Caco-2 (cell line): ENCODE results near the gene UNC79. TPM values are rescaled to one million over a fixed set of nuclear protein-coding genes. Genes with fewer than 3 reads are reported as not detected.
"Not testable (repeated sequence)": the region's sequence is repeated elsewhere in the genome, so short reads cannot be mapped to it uniquely, and the experiment has no call there.

Source experiments
- BruUV-seq: library from RNA; stranded (reverse); fragments of 400-500 nt; replicated peaks from 2 replicates; lab custom pipeline; 2021; lab: Mats Ljungman, UMichigan
- CTCF ChIA-PET: fragments of 300-600 bp; sonication (Branson Sonifier 250); formaldehyde crosslinking; loops from one replicate; lab custom pipeline; 2022; ENCODE audit warnings: antibody characterized with exemption; lab: Charles Lee
- POLR2A ChIA-PET: fragments of 300-600 bp; sonication (Branson Sonifier 250); formaldehyde crosslinking; loops from one replicate; lab custom pipeline; 2022; ENCODE audit warnings: antibody characterized with exemption; lab: Charles Lee
- DNase-seq, 2 experiments: peaks; one replicate each; pipeline versions ENCODE4 v3.0.0 to v3.0.0-alpha.2; 2020 to 2022
- H3K27me3 ChIP-seq: replicated peaks from 2 replicates; pipeline ENCODE4 v1.6.0; 2011; ENCODE audit warnings: low read length; ENCODE audit not compliant: control insufficient read depth, insufficient read depth
- H3K36me3 ChIP-seq: 2 replicates; pipeline ENCODE4 v1.5.1; 2011; ENCODE audit warnings: low read length; ENCODE audit not compliant: control insufficient read depth, insufficient read depth
- H3K4me1 ChIP-seq: fragments of 250-450 bp; sonication (Bioruptor Pico); 2 replicates; pipeline ENCODE4 v1.5.1; 2020; ENCODE audit warnings: mild to moderate bottlenecking
- H3K4me3 ChIP-seq: 2 replicates; pipeline ENCODE4 v1.5.1; 2011; ENCODE audit warnings: low read depth, mild to moderate bottlenecking, control low read depth, low read length
- H3K9me3 ChIP-seq: fragments of 250-450 bp; sonication (Bioruptor Pico); 2 replicates; pipeline ENCODE4 v1.5.1; 2020; ENCODE audit warnings: mild to moderate bottlenecking, moderate library complexity
- H3K27ac Mint-ChIP-seq: one replicate; pipeline ENCODE4 v1.8.0; 2022; ENCODE audit warnings: mixed read lengths; ENCODE audit not compliant: unreplicated experiment
- H3K27me3 Mint-ChIP-seq: one replicate; pipeline ENCODE4 v1.8.0; 2022; ENCODE audit warnings: mixed read lengths; ENCODE audit not compliant: insufficient read depth, unreplicated experiment
- H3K36me3 Mint-ChIP-seq: one replicate; pipeline ENCODE4 v1.8.0; 2022; ENCODE audit warnings: mild to moderate bottlenecking, mixed read lengths; ENCODE audit not compliant: insufficient read depth, unreplicated experiment
- H3K4me1 Mint-ChIP-seq: one replicate; pipeline ENCODE4 v1.8.0; 2022; ENCODE audit warnings: low read depth, mixed read lengths; ENCODE audit not compliant: unreplicated experiment
- H3K4me3 Mint-ChIP-seq: one replicate; pipeline ENCODE4 v1.8.0; 2022; ENCODE audit warnings: mild to moderate bottlenecking, moderate library complexity, mixed read lengths; ENCODE audit not compliant: unreplicated experiment
- H3K9me3 Mint-ChIP-seq: one replicate; pipeline ENCODE4 v1.8.0; 2022; ENCODE audit warnings: mixed read lengths; ENCODE audit not compliant: unreplicated experiment
- CTCF ChIP-seq, 2 experiments: fragments of 200-600 bp in 1 of 2; IDR thresholded peaks; 1 replicate in 1 of 2; 2 replicates in 1 of 2; pipeline versions ENCODE4 v1.5.1 to v1.8.0; 2011 to 2022; ENCODE audit warnings: antibody characterized with exemption in 1 of 2, control low read depth in 1 of 2, inconsistent platforms in 1 of 2, low read depth in 1 of 2, low read length in 1 of 2, mild to moderate bottlenecking in 1 of 2, moderate library complexity in 1 of 2; ENCODE audit not compliant: insufficient read depth in 1 of 2, severe bottlenecking in 1 of 2, unreplicated experiment in 1 of 2
- intact Hi-C: fragments of 100-400 bp; cut with micrococcal nuclease; formaldehyde crosslinking; loops from one replicate; pipeline ENCODE4 v1.10.0; 2022; ENCODE audit not compliant: unreplicated experiment
- total RNA-seq: library from RNA; stranded (reverse); gene quantifications from 2 replicates; pipeline ENCODE4 v1.2.3, GENCODE V29; 2022

The UNC79 gene
- total RNA-seq, 1 experiment from 2014 or later = 0.07 TPM

DNA sequence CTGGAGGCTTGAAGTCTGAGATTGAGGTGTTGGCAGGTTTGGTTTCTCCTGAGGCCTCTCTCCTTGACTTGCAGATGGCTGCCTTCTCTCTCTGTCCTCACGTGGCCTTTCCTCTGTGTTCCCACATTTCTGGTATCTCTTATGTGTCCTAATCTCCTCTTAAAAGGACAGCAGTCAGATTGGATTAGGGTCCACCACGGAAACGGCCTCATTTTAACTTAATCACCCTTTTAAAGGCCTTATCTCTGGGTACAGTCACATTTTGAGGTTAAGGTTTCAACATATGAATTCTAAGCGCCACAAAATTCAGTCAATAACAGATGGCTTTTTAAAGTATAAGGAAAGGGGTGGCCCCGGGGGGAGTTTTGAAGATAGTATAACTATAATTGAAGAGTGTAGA is 33.5 kb downstream of the UNC79 start:
- H3K27ac Mint-ChIP-seq = no peak overlapping the region
- Histone ChIP-seq H3K27me3 (no peaks in the 10 kb centered on the region), H3K9me3 (no peaks in the 10 kb centered on the region), H3K36me3 (no peaks in the 10 kb centered on the region), H3K4me3 (no peak overlapping the region), H3K4me1 (peaks cover 5% of the 10 kb centered on the region; the same call in 1 of the 2 replicates)
- H3K9me3 Mint-ChIP-seq = no peaks in the 10 kb centered on the region
- H3K36me3 Mint-ChIP-seq = no peaks in the 10 kb centered on the region
- no peak for TF ChIP-seq CTCF (IDR thresholded peaks at IDR 0.05; ENCODE audit: insufficient read depth in 1 of 2, low read depth in 1 of 2, low read length in 1 of 2, severe bottlenecking in 1 of 2, unreplicated experiment in 1 of 2)
- no TSS peak for BruUV-seq
- POLR2A ChIA-PET = no interaction called here
- intact Hi-C loops = no loop called here
- H3K27me3 Mint-ChIP-seq = peaks cover 7% of the 10 kb centered on the region
- H3K4me3 Mint-ChIP-seq = no peak overlapping the region
- no peak for DNase-seq
- CTCF ChIA-PET = no interaction called here
- H3K4me1 Mint-ChIP-seq = peaks cover 6% of the 10 kb centered on the region

DNA sequence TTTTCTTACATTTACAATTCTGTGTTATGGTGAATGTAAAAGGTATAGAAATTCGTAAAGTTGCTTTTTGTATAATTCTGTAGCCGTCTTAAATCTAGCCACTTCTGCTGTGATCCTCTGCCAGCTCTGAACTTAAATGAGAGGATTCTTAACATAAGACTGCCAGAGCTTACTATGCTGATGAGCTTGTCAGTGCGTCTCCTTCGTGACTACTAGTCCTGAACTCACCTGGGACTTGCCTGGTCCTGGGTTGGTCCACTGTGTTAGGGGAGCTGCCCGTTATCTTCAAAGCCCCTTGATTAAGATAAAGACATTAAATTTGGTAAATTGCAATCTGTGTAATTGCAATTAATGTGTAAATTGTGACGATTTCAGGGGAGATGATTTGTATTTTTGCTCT is 44.7 kb downstream of the UNC79 start:
- H3K4me3 ChIP-seq = no peak overlapping the region
- no peaks in the 10 kb centered on the region for H3K36me3 ChIP-seq
- H3K27ac Mint-ChIP-seq = no peak overlapping the region
- no peaks in the 10 kb centered on the region for H3K4me1 ChIP-seq
- BruUV-seq = no TSS peak
- no peaks in the 10 kb centered on the region for H3K36me3 Mint-ChIP-seq
- H3K27me3 Mint-ChIP-seq = peaks cover 26% of the 10 kb centered on the region
- intact Hi-C loops = no loop called here
- ChIA-PET CTCF (no interaction called here), POLR2A (no interaction called here)
- H3K4me1 Mint-ChIP-seq = no peaks in the 10 kb centered on the region
- no peaks in the 10 kb centered on the region for H3K9me3 Mint-ChIP-seq
- no peak overlapping the region for H3K4me3 Mint-ChIP-seq
- no peak for TF ChIP-seq CTCF (IDR thresholded peaks at IDR 0.05; ENCODE audit: insufficient read depth in 1 of 2, low read depth in 1 of 2, low read length in 1 of 2, severe bottlenecking in 1 of 2, unreplicated experiment in 1 of 2)
- no peak for DNase-seq
- no peaks in the 10 kb centered on the region for H3K9me3 ChIP-seq
- no peaks in the 10 kb centered on the region; the same call in 1 of the 2 replicates for H3K27me3 ChIP-seq

- no peaks in the 10 kb centered on the region for H3K4me1 Mint-ChIP-seq
- ChIA-PET CTCF (no interaction called here), POLR2A (no interaction called here)
- H3K27me3 Mint-ChIP-seq = peaks cover 26% of the 10 kb centered on the region
- no peaks in the 10 kb centered on the region for H3K36me3 Mint-ChIP-seq
- DNase-seq = no peak
- no peak overlapping the region for H3K27ac Mint-ChIP-seq
- no peaks in the 10 kb centered on the region for H3K9me3 Mint-ChIP-seq
- no peaks in the 10 kb centered on the region for H3K4me1 ChIP-seq
- intact Hi-C loops = no loop called here
- H3K4me3 ChIP-seq = no peak overlapping the region
- no TSS peak for BruUV-seq
- no peak overlapping the region for H3K4me3 Mint-ChIP-seq
- H3K9me3 ChIP-seq = no peaks in the 10 kb centered on the region
- H3K36me3 ChIP-seq = no peaks in the 10 kb centered on the region
- no peak for TF ChIP-seq CTCF (IDR thresholded peaks at IDR 0.05; ENCODE audit: insufficient read depth in 1 of 2, low read depth in 1 of 2, low read length in 1 of 2, severe bottlenecking in 1 of 2, unreplicated experiment in 1 of 2)
- no peaks in the 10 kb centered on the region; the same call in 1 of the 2 replicates for H3K27me3 ChIP-seq
Observed at GRCh38 chr14:93476305-93476704, 45.6 kb downstream of the UNC79 start.

- H3K27me3 ChIP-seq, H3K36me3 ChIP-seq, BruUV-seq, H3K27ac Mint-ChIP-seq, H3K4me1 ChIP-seq, H3K9me3 ChIP-seq, H3K9me3 Mint-ChIP-seq, CTCF ChIA-PET, POLR2A ChIA-PET, H3K4me1 Mint-ChIP-seq, H3K36me3 Mint-ChIP-seq, intact Hi-C loops, H3K4me3 Mint-ChIP-seq, H3K4me3 ChIP-seq, DNase-seq: not testable (repeated sequence)
- peaks cover 26% of the 10 kb centered on the region for H3K27me3 Mint-ChIP-seq
Observed at GRCh38 chr14:93479074-93479473, 48.3 kb downstream of the UNC79 start.
